22Rv1 (cell line): ENCODE data around the gene SURF6.
"Not testable (repeated sequence)": the region's sequence is repeated elsewhere in the genome, so short reads cannot be mapped to it uniquely, and the experiment has no call there.

Experiments used
- H3K27ac ChIP-seq: fragments of 450-650 bp; 2 replicates; pipeline ENCODE4 v1.5.1; 2017
- CTCF ChIP-seq: fragments of 450-650 bp; IDR thresholded peaks from 2 replicates; pipeline ENCODE4 v1.5.1; 2017; ENCODE audit warnings: mild to moderate bottlenecking
- ZFX ChIP-seq: fragments of 450-650 bp; IDR thresholded peaks from 2 replicates; pipeline ENCODE4 v1.6.1; 2017; ENCODE audit warnings: antibody characterized with exemption, borderline replicate concordance

Gene SURF6

GRCh38 chr9:133323211-133323610 is 12.8 kb downstream of the SURF6 start:
- no peak overlapping the region for H3K27ac ChIP-seq
- TF ChIP-seq CTCF (no peak), ZFX (no peak)

- no peak overlapping the region for H3K27ac ChIP-seq
- no peak for TF ChIP-seq CTCF
- TF ChIP-seq ZFX: no peak
Measured at GRCh38 chr9:133322701-133323100, 13.3 kb downstream of the SURF6 start.

GRCh38 chr9:133321411-133321935 is 14.5 kb downstream of the SURF6 start:
- no peak for TF ChIP-seq CTCF
- TF ChIP-seq ZFX: no peak
- H3K27ac ChIP-seq: no peak overlapping the region

- TF ChIP-seq CTCF (no peak), ZFX (no peak)
- no peak overlapping the region for H3K27ac ChIP-seq
Measured at GRCh38 chr9:133320421-133320881, 15.5 kb downstream of the SURF6 start.

- H3K27ac ChIP-seq: not testable (repeated sequence)
Measured at GRCh38 chr9:133317551-133317950, 18.4 kb downstream of the SURF6 start.

GRCh38 chr9:133315997-133316396 is 20.0 kb downstream of the SURF6 start:
- no peak overlapping the region for H3K27ac ChIP-seq
- no peak for TF ChIP-seq ZFX
- TF ChIP-seq CTCF: no peak

GRCh38 chr9:133309608-133310007 is 26.4 kb downstream of the SURF6 start:
- TF ChIP-seq CTCF: no peak
- no peak for TF ChIP-seq ZFX
- no peak overlapping the region for H3K27ac ChIP-seq

- no peak overlapping the region for H3K27ac ChIP-seq
- TF ChIP-seq ZFX (no peak), CTCF (no peak)
Measured at GRCh38 chr9:133307301-133307700, 28.7 kb downstream of the SURF6 start.
